ENCODE results near the gene REEP6. TPM values are rescaled to one million over a fixed set of nuclear protein-coding genes. Genes with fewer than 3 reads are reported as not detected.

The REEP6 gene
- total and polyA plus RNA-seq, 2 of the 4 experiments (the other 2 are of a cell fraction): 1.3 to 2.2 TPM

- no peaks in the 10 kb centered on the region for H3K9me1 ChIP-seq (ENCODE audit: insufficient read depth, low read length)
- ChIA-PET POLR2A (ENCODE audit: unreplicated experiment) (no interaction called here), CTCF (no interaction called here)
- no peaks in the 10 kb centered on the region for H3K36me3 ChIP-seq (ENCODE audit: control insufficient read depth, insufficient read depth, low read length)
- H3K23ac ChIP-seq (ENCODE audit: low read depth, low read length): no peak overlapping the region
- H2AK9ac ChIP-seq (replicated peaks; ENCODE audit: low read depth, low read length, poor library complexity): no peak overlapping the region
- no peak overlapping the region for H3K14ac ChIP-seq (replicated peaks; ENCODE audit: low read depth, low read length)
- no peak overlapping the region for H3K56ac ChIP-seq (ENCODE audit: extremely low read depth, insufficient read depth, low read length)
- H3K4me2 ChIP-seq (ENCODE audit: low read depth, low read length): no peak overlapping the region
- WGBS, 2 experiments (ENCODE audit: extremely low coverage in 2 of 2, insufficient read length in 1 of 2): 73% methylated on average over 26 of the region's 37 CpGs; no CpG with 5 or more reads in 1 of the 2 experiments
- H3K9ac ChIP-seq (ENCODE audit: low read depth, low read length): no peak overlapping the region
- intact Hi-C loops (cut with micrococcal nuclease) (no loop called here), dilution Hi-C loops (cut with HindIII; ENCODE audit: low sequenced_read_pairs, unreplicated experiment) (no loop called here), in situ Hi-C loops (cut with MboI; ENCODE audit: low sequenced_read_pairs) (no loop called here)
- H2BK5ac ChIP-seq (ENCODE audit: low read depth, low read length, poor library complexity, severe bottlenecking): no peak overlapping the region
- peaks cover 5% of the 10 kb centered on the region for H3K4me1 ChIP-seq (ENCODE audit: control insufficient read depth, insufficient read depth, low read length)
- no peak overlapping the region for H4K91ac ChIP-seq (ENCODE audit: insufficient read depth, low read depth, low read length)
- H2BK15ac ChIP-seq (ENCODE audit: low read depth, low read length): no peak overlapping the region
- H3K79me1 ChIP-seq (ENCODE audit: low read depth in 1 of 2, low read length in 2 of 2): no peaks in the 10 kb centered on the region
- H3K4me3 ChIP-seq (ENCODE audit: insufficient read depth, low read depth, low read length): no peak overlapping the region
- H4K20me1 ChIP-seq (ENCODE audit: insufficient read depth, low read length): peaks cover 3% of the 10 kb centered on the region; the same call in 1 of the 2 replicates
- H4K8ac ChIP-seq (ENCODE audit: low read depth in 2 of 2, low read length in 2 of 2): no peak overlapping the region
- no peak overlapping the region for H2AK5ac ChIP-seq (ENCODE audit: low read depth, low read length)
- H3K27ac ChIP-seq (ENCODE audit: insufficient read depth, low read length): no peak overlapping the region
- no peaks in the 10 kb centered on the region for H3K9me3 ChIP-seq (ENCODE audit: control insufficient read depth, insufficient read depth, low read length)
- no peak for ATAC-seq (ENCODE audit: low read depth)
- no peak overlapping the region for H2BK20ac ChIP-seq (ENCODE audit: low read depth, low read length)
- no peak overlapping the region for H2BK120ac ChIP-seq (ENCODE audit: low read depth, low read length)
- H2AFZ ChIP-seq (replicated peaks; ENCODE audit: low read length, poor library complexity): no peak overlapping the region
- H3K27me3 ChIP-seq (ENCODE audit: control insufficient read depth, insufficient read depth, low read length): peaks cover 13% of the 10 kb centered on the region; the same call in 1 of the 2 replicates
- no TSS peak for BruUV-seq (replicated peaks)
- DNase-seq: no peak
- H4K5ac ChIP-seq (ENCODE audit: low read depth, low read length): no peak overlapping the region
- no peak for TF ChIP-seq MAZ (IDR thresholded peaks at IDR 0.05; ENCODE audit: borderline replicate concordance, low read depth, low read length)
- TF ChIP-seq, protein P1, sequence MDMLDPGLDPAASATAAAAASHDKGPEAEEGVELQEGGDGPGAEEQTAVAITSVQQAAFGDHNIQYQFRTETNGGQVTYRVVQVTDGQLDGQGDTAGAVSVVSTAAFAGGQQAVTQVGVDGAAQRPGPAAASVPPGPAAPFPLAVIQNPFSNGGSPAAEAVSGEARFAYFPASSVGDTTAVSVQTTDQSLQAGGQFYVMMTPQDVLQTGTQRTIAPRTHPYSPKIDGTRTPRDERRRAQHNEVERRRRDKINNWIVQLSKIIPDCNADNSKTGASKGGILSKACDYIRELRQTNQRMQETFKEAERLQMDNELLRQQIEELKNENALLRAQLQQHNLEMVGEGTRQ (IDR thresholded peaks at IDR 0.05; ENCODE audit: low read depth, low read length): no peak
- TF ChIP-seq MAFK (IDR thresholded peaks at IDR 0.05; ENCODE audit: low read depth, low read length): no peak
- no peak for TF ChIP-seq SMC3 (IDR thresholded peaks at IDR 0.05; ENCODE audit: low read depth, low read length)
- TF ChIP-seq ELK1 (IDR thresholded peaks at IDR 0.05; ENCODE audit: borderline replicate concordance, low read depth, low read length): no peak
- TF ChIP-seq CHD1 (IDR thresholded peaks at IDR 0.05; ENCODE audit: low read depth, low read length): no peak
- TF ChIP-seq POLR2A (IDR thresholded peaks at IDR 0.05; ENCODE audit: low read depth, low read length): no peak
- TF ChIP-seq CTCF (conservative IDR thresholded peaks at IDR 0.05; ENCODE audit: low read depth, low read length): no peak
- TF ChIP-seq MXI1 (IDR thresholded peaks at IDR 0.05; ENCODE audit: borderline replicate concordance, low read depth, low read length): no peak
- no peak for TF ChIP-seq CEBPB (IDR thresholded peaks at IDR 0.05; ENCODE audit: low read depth, low read length)
- no peak for TF ChIP-seq RCOR1 (IDR thresholded peaks at IDR 0.05; ENCODE audit: insufficient replicate concordance, low read length)
- TF ChIP-seq FOS (IDR thresholded peaks at IDR 0.05; ENCODE audit: low read depth, low read length): no peak
- no peak for TF ChIP-seq RFX5 (IDR thresholded peaks at IDR 0.05; ENCODE audit: low read depth, low read length)
- no peak for TF ChIP-seq NFE2L2 (IDR thresholded peaks at IDR 0.05; ENCODE audit: low read depth, low read length)
- TF ChIP-seq BHLHE40 (IDR thresholded peaks at IDR 0.05; ENCODE audit: low read depth, low read length): no peak
- no peak for TF ChIP-seq RAD21 (IDR thresholded peaks at IDR 0.05; ENCODE audit: low read length)
- H3K4ac ChIP-seq (ENCODE audit: low read depth, low read length): no peak overlapping the region
- H3K18ac ChIP-seq (ENCODE audit: low read depth, low read length): no peak overlapping the region
These were observed 4.2 kb downstream of the REEP6 start for GRCh38 chr19:1495051-1495798.
